T-helper 1 cell (primary cell): Measurements from ENCODE around the gene TSR2.

Experiments
- DNase-seq, 5 donors: peaks; one replicate each; pipeline ENCODE4 v3.0.0-alpha.2; 2012 to 2020
- total RNA-seq, 4 donors: gene quantifications; one replicate each; lab custom pipeline; 2026; lab: John Stamatoyannopoulos, UW

TSR2 gene
- 38.8 to 48.7 (median 43.6) reads per million in 4 donors for total RNA-seq

- peak; percentile 52 to 84 (median 72) for DNase-seq
Observed at GRCh38 chrX:54439960-54440871, at the start of gene TSR2. TSR2 (plus strand) TSS chrX:54440404; CDS start chrX:54440422, 18 bp downstream.

DNA sequence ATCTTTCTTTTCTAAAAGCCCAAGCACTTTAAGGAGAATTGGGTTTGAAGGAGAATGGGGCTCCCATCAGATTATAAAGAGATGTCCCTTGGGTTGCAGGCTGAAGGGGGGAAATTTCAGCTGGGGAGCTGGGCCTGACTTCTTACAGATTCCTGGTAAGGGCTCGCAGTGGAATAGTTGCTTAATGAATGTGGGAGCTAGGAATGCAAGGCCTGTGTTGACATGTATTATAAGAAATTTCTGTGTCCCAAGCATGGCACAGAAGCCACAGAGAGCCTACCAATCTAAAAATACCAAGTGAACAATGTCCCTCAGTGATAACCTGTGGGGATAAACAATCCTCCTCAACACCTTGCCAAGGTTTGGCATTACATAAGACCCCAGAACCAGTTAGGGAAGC lies 43.1 kb upstream of the TSR2 start:
- no peak for DNase-seq

GRCh38 chrX:54407266-54407665 lies 32.9 kb upstream of the TSR2 start:
- no peak for DNase-seq

GRCh38 chrX:54411732-54412131 lies 28.5 kb upstream of the TSR2 start:
- no peak for DNase-seq

GRCh38 chrX:54413753-54414152 lies 26.5 kb upstream of the TSR2 start:
- no peak for DNase-seq

DNA sequence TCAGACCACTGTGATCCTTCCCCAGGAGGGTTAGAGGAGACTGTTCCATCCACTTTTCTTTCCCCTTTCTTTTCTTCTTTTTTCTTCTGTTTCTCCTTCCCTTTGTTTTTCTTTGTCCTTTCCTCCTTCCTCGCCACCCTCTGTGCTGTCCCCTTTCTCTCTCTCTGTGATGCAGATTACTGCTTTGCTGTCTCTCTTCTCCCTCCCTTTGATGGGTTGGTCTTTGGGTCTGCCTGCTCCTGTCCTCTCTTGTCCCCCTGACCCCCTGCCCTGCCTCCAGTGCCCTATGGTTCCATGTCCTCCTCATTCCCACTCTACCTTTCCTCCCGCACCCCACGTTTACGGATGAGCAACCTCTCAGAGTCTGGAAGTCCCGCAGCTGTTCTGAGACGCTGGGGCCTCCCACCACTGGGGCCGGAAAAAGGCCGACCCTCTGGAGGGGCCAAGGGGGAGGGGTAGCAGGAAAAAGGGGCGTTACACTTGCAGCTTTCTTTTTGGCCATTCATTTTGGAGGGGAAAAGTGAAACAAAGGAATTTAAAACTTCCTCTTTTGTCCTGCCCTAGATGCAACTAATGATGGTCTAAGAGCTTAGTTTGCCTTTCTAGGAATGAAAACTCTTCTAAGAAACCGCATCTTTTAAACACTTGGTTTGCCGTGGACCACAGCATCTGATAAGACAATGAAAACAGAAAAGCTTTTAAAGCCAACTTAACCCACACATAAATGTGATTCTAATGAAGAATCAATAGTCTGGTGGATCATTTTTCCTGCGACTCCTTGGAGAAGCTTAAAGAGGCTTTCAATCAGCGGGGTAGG lies 24.5 kb upstream of the TSR2 start:
- DNase-seq, result no peak

GRCh38 chrX:54416965-54417364 lies 23.2 kb upstream of the TSR2 start:
- DNase-seq, result no peak

GRCh38 chrX:54419559-54420302 lies 20.5 kb upstream of the TSR2 start:
- no peak for DNase-seq

- DNase-seq, result no peak
Observed at GRCh38 chrX:54422168-54422567, 18.0 kb upstream of the TSR2 start.

GRCh38 chrX:54423161-54423888 lies 16.9 kb upstream of the TSR2 start:
- DNase-seq, result no peak

DNA sequence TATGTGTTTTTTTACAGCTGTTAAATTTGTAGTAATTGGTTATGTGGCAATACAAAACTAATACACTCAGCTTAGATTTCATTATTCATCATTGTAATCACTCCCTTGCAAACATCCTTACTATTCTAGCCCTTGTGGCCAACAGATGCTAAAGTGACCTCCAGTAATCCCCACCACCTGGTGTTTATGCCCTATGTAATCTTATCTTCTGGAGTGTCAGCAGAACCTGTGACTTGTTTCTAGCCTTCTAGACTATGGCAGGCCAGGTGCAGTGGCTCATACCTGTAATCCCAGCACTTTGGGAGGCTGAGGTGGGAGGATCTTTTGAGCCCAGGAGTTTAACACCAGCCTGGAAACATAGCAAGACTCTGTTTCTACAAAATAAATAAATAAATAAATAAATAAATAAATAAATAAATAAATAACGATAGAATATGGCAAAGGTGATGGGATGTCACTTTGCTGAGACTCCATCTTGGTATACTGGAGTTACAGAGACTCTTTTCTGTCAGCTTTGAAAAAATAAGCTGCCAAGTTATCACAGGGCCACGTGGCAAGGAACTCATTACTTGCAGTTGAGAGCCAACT lies 12.3 kb upstream of the TSR2 start:
- DNase-seq, result no peak

GRCh38 chrX:54430519-54430918 lies 9.7 kb upstream of the TSR2 start:
- DNase-seq, result no peak

DNA sequence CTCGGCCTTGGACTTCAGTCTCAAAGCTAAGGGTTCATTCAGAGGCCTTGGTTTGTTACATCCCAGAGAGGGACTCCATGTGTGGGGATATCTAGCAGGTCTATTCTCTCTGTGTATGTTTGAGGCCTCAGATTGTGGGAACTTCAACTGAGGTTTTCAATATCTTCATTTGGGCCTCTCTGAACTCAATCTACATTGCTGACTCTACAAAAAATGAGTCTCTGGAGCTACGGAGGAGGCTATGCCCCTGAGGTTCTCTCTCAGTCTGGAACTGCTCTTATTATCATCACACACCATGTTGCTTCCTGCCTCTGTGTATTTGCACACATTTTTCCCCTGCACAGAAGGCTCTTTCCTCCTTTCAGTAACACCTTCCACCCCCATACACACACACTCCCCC lies 5.1 kb upstream of the TSR2 start:
- no peak for DNase-seq

- no peak for DNase-seq
Observed at GRCh38 chrX:54442790-54443189, 2.6 kb downstream of the TSR2 start.

DNA sequence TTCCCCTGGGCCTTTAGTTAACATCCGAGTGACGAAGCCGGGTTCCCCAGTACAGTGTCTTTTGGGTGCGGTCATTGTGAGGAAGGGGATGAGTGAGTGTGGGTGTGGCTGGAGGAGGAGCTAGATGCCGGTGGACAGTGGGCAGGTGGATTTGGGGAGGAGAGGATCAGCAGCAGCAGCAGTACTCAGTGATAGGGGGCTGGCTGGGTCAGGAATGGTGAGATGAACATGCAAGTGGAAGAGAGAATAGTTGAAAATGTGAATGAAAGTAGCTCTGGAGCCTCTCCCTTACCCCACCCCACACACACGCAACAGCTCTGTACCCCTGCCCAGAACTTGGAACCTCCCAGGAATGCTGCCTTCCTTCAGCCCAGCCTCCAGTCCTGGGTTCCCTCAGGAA lies 4.5 kb downstream of the TSR2 start:
- no peak for DNase-seq

- DNase-seq, result no peak
Observed at GRCh38 chrX:54446084-54446483, 5.9 kb downstream of the TSR2 start.

DNA sequence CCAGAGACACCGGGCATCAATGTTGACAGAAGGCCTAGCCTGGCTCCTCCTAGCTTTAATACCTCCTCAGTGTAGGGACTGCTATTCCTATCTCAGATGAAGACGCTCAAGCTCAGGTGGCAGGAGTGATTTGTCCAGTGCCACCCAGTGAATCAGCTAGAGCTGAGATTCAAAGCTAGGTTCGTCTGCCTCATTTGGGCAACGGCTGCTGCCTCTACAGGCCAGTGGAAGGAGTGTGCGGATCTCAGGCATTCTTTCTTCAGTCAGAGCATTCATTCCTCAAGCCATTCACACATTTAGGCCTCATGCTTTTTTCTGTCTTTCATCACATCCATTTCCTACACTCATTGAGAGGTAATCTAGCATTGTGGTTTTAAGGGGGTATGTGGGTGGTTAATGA lies 7.3 kb downstream of the TSR2 start:
- DNase-seq, result no peak

GRCh38 chrX:54449929-54450328 lies 9.7 kb downstream of the TSR2 start:
- no peak for DNase-seq

- DNase-seq, result no peak
Observed at GRCh38 chrX:54452920-54453319, 12.7 kb downstream of the TSR2 start.

DNA sequence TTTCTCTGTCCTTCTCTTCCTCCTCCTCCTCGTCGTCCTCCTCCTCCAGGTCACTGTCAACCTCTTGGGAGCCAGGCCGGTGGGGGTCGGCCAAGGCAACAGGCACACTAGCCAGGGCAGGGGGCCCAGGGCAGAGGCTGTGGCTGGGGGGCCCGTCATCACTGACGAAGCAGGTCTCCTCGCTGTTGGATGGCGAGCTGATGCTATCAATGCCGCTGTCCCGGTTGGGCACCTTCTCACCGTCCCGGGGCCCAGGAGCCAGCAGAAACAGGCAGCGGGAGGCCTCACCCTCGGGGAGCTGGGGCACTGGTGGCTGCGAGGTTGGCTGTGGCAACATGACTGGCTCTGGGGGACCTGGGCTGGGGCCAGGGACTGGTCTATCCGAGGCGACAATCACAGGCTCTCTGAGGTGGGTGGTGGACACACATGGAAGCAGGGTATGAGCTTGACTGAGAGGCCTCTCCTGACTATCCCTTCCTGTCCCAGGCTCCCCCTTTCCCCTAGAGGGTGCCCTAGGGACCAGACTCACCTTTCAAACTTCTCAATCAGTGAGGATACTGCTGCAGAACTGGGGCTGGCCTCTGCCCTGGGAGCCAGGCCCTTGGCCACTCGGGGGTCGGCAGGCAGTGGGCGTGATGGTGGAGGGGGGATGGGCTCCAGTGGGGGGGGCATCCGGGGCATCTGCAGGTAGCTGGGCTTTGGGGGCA lies 30.0 kb downstream of the TSR2 start:
- DNase-seq, result no peak
